GM23248 (cell line): ENCODE measurements around the gene COBLL1. TPM values are rescaled to one million over a fixed set of nuclear protein-coding genes. Genes with fewer than 3 reads are reported as not detected.

ENCODE experiments used
- DNase-seq: peaks from one replicate; pipeline ENCODE4 v3.0.0-alpha.2; 2015
- H2AFZ ChIP-seq: fragments of 200-600 bp; sonication (generic); 2 replicates; pipeline ENCODE4 v1.6.1; 2016; ENCODE audit warnings: antibody characterized with exemption
- H3F3A ChIP-seq: fragments of 200-600 bp; sonication (generic); 2 replicates; pipeline ENCODE4 v1.6.1; 2016; ENCODE audit warnings: mild to moderate bottlenecking, antibody characterized with exemption, mixed run types; ENCODE audit not compliant: insufficient read depth
- H3K27ac ChIP-seq: fragments of 200-600 bp; sonication (generic); 2 replicates; pipeline ENCODE4 v1.5.1; 2016; ENCODE audit warnings: mild to moderate bottlenecking
- H3K27me3 ChIP-seq: fragments of 200-600 bp; sonication (generic); replicated peaks from 2 replicates; pipeline ENCODE4 v1.6.1; 2016; ENCODE audit warnings: mild to moderate bottlenecking; ENCODE audit not compliant: insufficient read depth
- H3K36me3 ChIP-seq: fragments of 200-600 bp; sonication (generic); 2 replicates; pipeline ENCODE4 v1.6.1; 2016; ENCODE audit warnings: low read depth, mild to moderate bottlenecking
- H3K4me1 ChIP-seq: fragments of 200-600 bp; sonication (generic); 2 replicates; pipeline ENCODE4 v1.6.1; 2016; ENCODE audit warnings: mild to moderate bottlenecking; ENCODE audit not compliant: insufficient read depth
- H3K4me2 ChIP-seq: fragments of 200-600 bp; sonication (generic); one replicate; pipeline ENCODE4 v1.6.1; 2016; ENCODE audit warnings: mild to moderate bottlenecking; ENCODE audit not compliant: unreplicated experiment
- H3K4me3 ChIP-seq: fragments of 200-600 bp; sonication (generic); 2 replicates; pipeline ENCODE4 v1.5.1; 2016; ENCODE audit warnings: mild to moderate bottlenecking
- H3K79me2 ChIP-seq: fragments of 200-600 bp; sonication (generic); 2 replicates; pipeline ENCODE4 v1.6.1; 2016; ENCODE audit warnings: mild to moderate bottlenecking; ENCODE audit not compliant: insufficient read depth
- H3K9ac ChIP-seq: fragments of 200-600 bp; sonication (generic); 2 replicates; pipeline ENCODE4 v1.6.1; 2016; ENCODE audit warnings: mild to moderate bottlenecking
- H3K9me2 ChIP-seq: fragments of 200-600 bp; sonication (generic); 2 replicates; pipeline ENCODE4 v1.6.1; 2016; ENCODE audit warnings: mixed run types, mild to moderate bottlenecking, moderate library complexity; ENCODE audit not compliant: insufficient read depth
- H3K9me3 ChIP-seq: fragments of 200-600 bp; sonication (generic); one replicate; pipeline ENCODE4 v1.6.1; 2017; ENCODE audit warnings: low read depth
- H4K20me1 ChIP-seq: fragments of 200-600 bp; sonication (generic); 2 replicates; pipeline ENCODE4 v1.6.0; 2016; ENCODE audit not compliant: insufficient read depth
- EZH2 ChIP-seq: fragments of 200-600 bp; sonication (generic); IDR thresholded peaks from 2 replicates; pipeline ENCODE4 v1.6.1; 2018; ENCODE audit warnings: antibody characterized with exemption, mild to moderate bottlenecking; ENCODE audit not compliant: insufficient read depth, poor library complexity, severe bottlenecking
- EZH2phosphoT487 ChIP-seq: fragments of 200-600 bp; sonication (generic); IDR thresholded peaks from 2 replicates; pipeline ENCODE4 v1.6.1; 2018; ENCODE audit warnings: antibody characterized with exemption, moderate library complexity, mild to moderate bottlenecking, low read depth; ENCODE audit not compliant: insufficient read depth
- WGBS, 2 experiments: methylation state at CpG; one replicate each; pipeline ENCODE4 v1.1.6; 2015 to 2017; ENCODE audit warnings: low lambda C conversion rate in 2 of 2, low coverage in 1 of 2; ENCODE audit errors: missing lambda C conversion rate in 2 of 2; 5-methylcytosine and 5-hydroxymethylcytosine counted together
- in situ Hi-C: fragments of 300-500 bp; cut with MboI; formaldehyde crosslinking; loops from 2 replicates; pipeline ENCODE4 v1.15.0; 2020
- polyA plus RNA-seq: library from polyadenylated mRNA; unstranded; fragments of >200 nt; fragmentation: Nextera tagmentation; extraction: Ambion mirVana; gene quantifications from 2 replicates; pipeline ENCODE4 v1.2.1, GENCODE V29; 2016
- total RNA-seq: library from RNA; depleted of rRNA; stranded (reverse); fragments of >200 nt; shearing (Covaris generic); gene quantifications from 2 replicates; pipeline ENCODE4 v1.2.3, GENCODE V29; 2014

COBLL1 gene
- total and polyA plus RNA-seq, 2 experiments from 2014 or later = 1.8 to 2.2 TPM

- no peak overlapping the region for H2AFZ ChIP-seq
- DNase-seq = no peak
- in situ Hi-C loops = no loop called here
These were observed 145.0 kb downstream of the COBLL1 start for GRCh38 chr2:164696634-164697033.

GRCh38 chr2:164694275-164694695 lies 147.3 kb downstream of the COBLL1 start:
- H3K4me3 ChIP-seq = no peak overlapping the region
- no peaks in the 10 kb centered on the region for H3K27me3 ChIP-seq
- no peak for TF ChIP-seq EZH2
- no peak for TF ChIP-seq EZH2phosphoT487
- H2AFZ ChIP-seq = no peak overlapping the region
- no peaks in the 10 kb centered on the region for H3K9me3 ChIP-seq
- WGBS, 2 experiments = 97 to 98% methylated on average over 6 of the region's 6 CpGs
- H3K9ac ChIP-seq = no peak overlapping the region
- H3K36me3 ChIP-seq = no peaks in the 10 kb centered on the region
- no peak for DNase-seq
- H4K20me1 ChIP-seq = no peaks in the 10 kb centered on the region
- H3F3A ChIP-seq = no peaks in the 10 kb centered on the region; the same call in 1 of the 2 replicates
- 0 out of 2 replicates have a peak, but pooled peaks cover 7% of the 10 kb centered on the region for H3K4me1 ChIP-seq
- H3K9me2 ChIP-seq = no peaks in the 10 kb centered on the region
- no peak overlapping the region for H3K27ac ChIP-seq
- in situ Hi-C loops = no loop called here
- no peaks in the 10 kb centered on the region for H3K79me2 ChIP-seq
- no peak overlapping the region for H3K4me2 ChIP-seq

More at GRCh38 chr2:164696634-164697033, 145.0 kb downstream of the COBLL1 start:
- Histone ChIP-seq H3K9me2 (no peaks in the 10 kb centered on the region), H3K4me1 (peaks cover 7% of the 10 kb centered on the region; the same call in 1 of the 2 replicates), H3K27me3 (no peaks in the 10 kb centered on the region), H3K79me2 (no peaks in the 10 kb centered on the region), H3K9me3 (no peaks in the 10 kb centered on the region), H4K20me1 (no peaks in the 10 kb centered on the region), H3K4me3 (no peak overlapping the region), H3F3A (no peaks in the 10 kb centered on the region; the same call in 1 of the 2 replicates), H3K4me2 (no peak overlapping the region), H3K27ac (no peak overlapping the region), H3K9ac (no peak overlapping the region), H3K36me3 (no peaks in the 10 kb centered on the region)
- TF ChIP-seq EZH2 = no peak
- TF ChIP-seq EZH2phosphoT487 = no peak
- WGBS, 2 experiments = 82 to 84% methylated on average over 1 of the region's 1 CpG

- H3K4me1 ChIP-seq = 0 out of 2 replicates have a peak, but pooled peaks cover 7% of the 10 kb centered on the region
- no peak overlapping the region for H3K4me3 ChIP-seq
- in situ Hi-C loops = no loop called here
- no peaks in the 10 kb centered on the region for H3K79me2 ChIP-seq
- TF ChIP-seq EZH2 = no peak
- no peak for TF ChIP-seq EZH2phosphoT487
- no peak overlapping the region for H3K9ac ChIP-seq
- no peak overlapping the region for H3K27ac ChIP-seq
- no peaks in the 10 kb centered on the region; the same call in 1 of the 2 replicates for H3F3A ChIP-seq
- H3K9me3 ChIP-seq = no peaks in the 10 kb centered on the region
- H3K27me3 ChIP-seq = no peaks in the 10 kb centered on the region
- H3K36me3 ChIP-seq = no peaks in the 10 kb centered on the region
- H3K4me2 ChIP-seq = no peak overlapping the region
- no peaks in the 10 kb centered on the region for H4K20me1 ChIP-seq
- DNase-seq = no peak
- no peaks in the 10 kb centered on the region for H3K9me2 ChIP-seq
- H2AFZ ChIP-seq = no peak overlapping the region
These were observed 147.8 kb downstream of the COBLL1 start for GRCh38 chr2:164693834-164694233.

GRCh38 chr2:164693390-164693789 lies 148.2 kb downstream of the COBLL1 start:
- Histone ChIP-seq H3K27ac (no peak overlapping the region), H3K36me3 (no peaks in the 10 kb centered on the region), H2AFZ (no peak overlapping the region), H3K4me3 (no peak overlapping the region), H3K9me3 (no peaks in the 10 kb centered on the region), H3K9ac (no peak overlapping the region), H4K20me1 (no peaks in the 10 kb centered on the region), H3F3A (no peaks in the 10 kb centered on the region; the same call in 1 of the 2 replicates), H3K79me2 (no peaks in the 10 kb centered on the region), H3K9me2 (no peaks in the 10 kb centered on the region), H3K4me1 (0 out of 2 replicates have a peak, but pooled peaks cover 7% of the 10 kb centered on the region), H3K27me3 (no peaks in the 10 kb centered on the region), H3K4me2 (no peak overlapping the region)
- in situ Hi-C loops = no loop called here
- no peak for DNase-seq
- no peak for TF ChIP-seq EZH2
- TF ChIP-seq EZH2phosphoT487 = no peak

- no peaks in the 10 kb centered on the region for H4K20me1 ChIP-seq
- H3K9ac ChIP-seq = no peak overlapping the region
- H3F3A ChIP-seq = no peaks in the 10 kb centered on the region; the same call in 1 of the 2 replicates
- H3K79me2 ChIP-seq = no peaks in the 10 kb centered on the region
- H3K36me3 ChIP-seq = no peaks in the 10 kb centered on the region
- in situ Hi-C loops = no loop called here
- DNase-seq = no peak
- TF ChIP-seq EZH2 (no peak), EZH2phosphoT487 (no peak)
- H3K27ac ChIP-seq = no peak overlapping the region
- 0 out of 2 replicates have a peak, but pooled peaks cover 7% of the 10 kb centered on the region for H3K4me1 ChIP-seq
- H2AFZ ChIP-seq = no peak overlapping the region
- H3K27me3 ChIP-seq = no peaks in the 10 kb centered on the region
- no peaks in the 10 kb centered on the region for H3K9me2 ChIP-seq
- no peak overlapping the region for H3K4me3 ChIP-seq
- H3K9me3 ChIP-seq = no peaks in the 10 kb centered on the region
- WGBS, 2 experiments = 95 to 100% methylated on average over 2 of the region's 2 CpGs
- H3K4me2 ChIP-seq = no peak overlapping the region
These were observed 148.7 kb downstream of the COBLL1 start for GRCh38 chr2:164692958-164693357.
